HT1080 (cell line): ENCODE measurements around the gene ST3GAL5. TPM values are rescaled to one million over a fixed set of nuclear protein-coding genes. Genes with fewer than 3 reads are reported as not detected.
"Not testable (repeated sequence)": the region's sequence is repeated elsewhere in the genome, so short reads cannot be mapped to it uniquely, and the experiment has no call there.

ENCODE experiments used
- DNase-seq: peaks from one replicate; pipeline ENCODE4 v3.0.0-alpha.2; 2015; ENCODE audit warnings: low read depth
- total RNA-seq: library from RNA; depleted of rRNA; stranded (reverse); fragments of >200 nt; shearing (Covaris generic); gene quantifications from 2 replicates; pipeline ENCODE4 v1.2.3, GENCODE V29; 2014

The ST3GAL5 gene
- total RNA-seq, 1 experiment from 2014 or later, result 1.2 TPM

GRCh38 chr2:85894554-85895278 is 5.9 kb upstream of the ST3GAL5 start:
- not testable (repeated sequence) for DNase-seq

- peak; percentile 91 for DNase-seq
Measured at GRCh38 chr2:85893428-85894258, 4.9 kb upstream of the ST3GAL5 start.

GRCh38 chr2:85892216-85892944 is 3.6 kb upstream of the ST3GAL5 start:
- no peak for DNase-seq

- no peak for DNase-seq
Measured at GRCh38 chr2:85890522-85891176, 1.9 kb upstream of the ST3GAL5 start.

GRCh38 chr2:85889627-85890281 is 964 bp upstream of the ST3GAL5 start:
- no peak for DNase-seq

GRCh38 chr2:85888020-85888683 is 638 bp downstream of the ST3GAL5 start:
- DNase-seq, result no peak

- peak; percentile 11 for DNase-seq
Measured at GRCh38 chr2:85887566-85888019, 1.2 kb downstream of the ST3GAL5 start.

GRCh38 chr2:85886590-85886989 is 2.2 kb downstream of the ST3GAL5 start:
- DNase-seq, result peak; percentile 85

- no peak for DNase-seq
Measured at GRCh38 chr2:85886141-85886540, 2.6 kb downstream of the ST3GAL5 start.

GRCh38 chr2:85881781-85882180 is 7.0 kb downstream of the ST3GAL5 start:
- DNase-seq, result not testable (repeated sequence)

GRCh38 chr2:85880716-85881328 is 8.0 kb downstream of the ST3GAL5 start:
- not testable (repeated sequence) for DNase-seq

- DNase-seq, result peak; percentile 68
Measured at GRCh38 chr2:85878719-85879370, 9.9 kb downstream of the ST3GAL5 start.

- no peak for DNase-seq
Measured at GRCh38 chr2:85875350-85876050, 13.3 kb downstream of the ST3GAL5 start.

- no peak for DNase-seq
Measured at GRCh38 chr2:85873679-85874078, 15.1 kb downstream of the ST3GAL5 start.

- DNase-seq, result no peak
Measured at GRCh38 chr2:85872536-85873161, 16.1 kb downstream of the ST3GAL5 start.

GRCh38 chr2:85871494-85872164 is 17.2 kb downstream of the ST3GAL5 start:
- no peak for DNase-seq

GRCh38 chr2:85868822-85869221 is 20.0 kb downstream of the ST3GAL5 start:
- DNase-seq, result no peak
